HG03280 (cell line): ENCODE measurements around the gene VWA8.
"Not testable (repeated sequence)": the region's sequence is repeated elsewhere in the genome, so short reads cannot be mapped to it uniquely, and the experiment has no call there.

ENCODE experiments used
- ATAC-seq: cut with Tn5 transposase; IDR thresholded peaks from one replicate; pipeline ENCODE4 v1.9.1; 2021; ENCODE audit warnings: mild to moderate bottlenecking, moderate library complexity; ENCODE audit not compliant: unreplicated experiment

The VWA8 gene

GRCh38 chr13:41859565-41859964 is 101.3 kb downstream of the VWA8 start:
- no peak for ATAC-seq

GRCh38 chr13:41858780-41859179 is 102.1 kb downstream of the VWA8 start:
- no peak for ATAC-seq

GRCh38 chr13:41854758-41855157 is 106.2 kb downstream of the VWA8 start:
- no peak for ATAC-seq

GRCh38 chr13:41851351-41851750 is 109.6 kb downstream of the VWA8 start:
- no peak for ATAC-seq

- no peak for ATAC-seq
Observed at GRCh38 chr13:41848435-41849255, 112.3 kb downstream of the VWA8 start.

GRCh38 chr13:41847216-41847615 is 113.7 kb downstream of the VWA8 start:
- no peak for ATAC-seq

GRCh38 chr13:41842036-41842620 is 118.8 kb downstream of the VWA8 start:
- no peak for ATAC-seq

- no peak for ATAC-seq
Observed at GRCh38 chr13:41837629-41838028, 123.3 kb downstream of the VWA8 start.

GRCh38 chr13:41835871-41836270 is 125.0 kb downstream of the VWA8 start:
- ATAC-seq, result no peak

GRCh38 chr13:41834697-41835096 is 126.2 kb downstream of the VWA8 start:
- ATAC-seq, result not testable (repeated sequence)

GRCh38 chr13:41833831-41834230 is 127.1 kb downstream of the VWA8 start:
- ATAC-seq, result no peak

GRCh38 chr13:41833201-41833600 is 127.7 kb downstream of the VWA8 start:
- ATAC-seq, result no peak

- ATAC-seq, result no peak
Observed at GRCh38 chr13:41827507-41828213, 133.2 kb downstream of the VWA8 start.

GRCh38 chr13:41825691-41826090 is 135.2 kb downstream of the VWA8 start:
- ATAC-seq, result no peak

- ATAC-seq, result no peak
Observed at GRCh38 chr13:41823476-41823875, 137.4 kb downstream of the VWA8 start.

GRCh38 chr13:41822560-41822959 is 138.3 kb downstream of the VWA8 start:
- no peak for ATAC-seq

GRCh38 chr13:41821238-41821594 is 139.7 kb downstream of the VWA8 start:
- ATAC-seq, result no peak

- ATAC-seq, result no peak
Observed at GRCh38 chr13:41820581-41821237, 140.2 kb downstream of the VWA8 start.

GRCh38 chr13:41816057-41816456 is 144.9 kb downstream of the VWA8 start:
- ATAC-seq, result no peak

- no peak for ATAC-seq
Observed at GRCh38 chr13:41813426-41813825, 147.5 kb downstream of the VWA8 start.

- peak; percentile 74 for ATAC-seq
Observed at GRCh38 chr13:41812851-41813250, 148.1 kb downstream of the VWA8 start.
